ELF-1 (cell line): ENCODE data around the gene COL5A1.

Experiments
- DNase-seq: peaks from one replicate; pipeline ENCODE4 v3.0.0-alpha.2; 2016; ENCODE audit warnings: low read depth, low spot score

Gene COL5A1

GRCh38 chr9:134606951-134607731 lies 34.5 kb upstream of the COL5A1 start:
- DNase-seq: peak; percentile 86

- DNase-seq: no peak
Observed at GRCh38 chr9:134607971-134608370, 33.6 kb upstream of the COL5A1 start.

- no peak for DNase-seq
Observed at GRCh38 chr9:134611046-134611445, 30.6 kb upstream of the COL5A1 start.

DNA sequence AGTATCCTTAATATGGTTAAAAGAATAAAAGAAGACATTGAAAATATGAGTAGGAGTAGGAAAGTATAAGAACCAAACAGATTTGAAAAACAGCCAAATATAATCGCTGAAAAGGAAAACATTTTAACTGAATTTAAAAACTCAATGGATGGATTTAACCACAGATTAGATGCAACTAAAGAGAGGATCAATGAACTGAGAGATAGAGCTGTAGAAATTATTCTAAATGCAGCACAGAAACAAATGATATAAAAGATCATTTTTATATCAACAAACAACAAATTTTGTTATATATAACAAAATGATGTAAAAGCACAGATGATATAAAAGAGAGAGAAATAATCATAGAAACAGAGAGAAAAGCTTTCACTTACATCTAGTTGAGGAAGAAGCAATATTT lies 29.3 kb upstream of the COL5A1 start:
- no peak for DNase-seq

DNA sequence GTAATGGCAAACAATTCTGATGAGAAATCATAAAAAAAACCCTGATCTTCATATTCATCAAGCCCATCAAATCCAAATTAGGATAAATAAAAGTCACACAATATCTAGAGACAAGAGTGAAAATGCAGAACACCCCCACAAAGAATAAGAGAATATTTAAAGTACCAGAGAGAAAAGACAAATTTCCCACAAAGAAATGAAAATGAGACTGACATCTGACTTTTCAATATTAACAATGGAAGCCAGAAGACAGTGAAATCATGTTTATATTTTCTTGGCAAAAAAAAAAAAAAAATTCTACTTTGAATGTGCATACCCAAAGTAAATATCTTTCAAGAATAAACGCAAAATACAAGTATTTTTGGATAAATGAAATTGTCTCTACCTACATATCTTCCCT lies 28.9 kb upstream of the COL5A1 start:
- no peak for DNase-seq

DNA sequence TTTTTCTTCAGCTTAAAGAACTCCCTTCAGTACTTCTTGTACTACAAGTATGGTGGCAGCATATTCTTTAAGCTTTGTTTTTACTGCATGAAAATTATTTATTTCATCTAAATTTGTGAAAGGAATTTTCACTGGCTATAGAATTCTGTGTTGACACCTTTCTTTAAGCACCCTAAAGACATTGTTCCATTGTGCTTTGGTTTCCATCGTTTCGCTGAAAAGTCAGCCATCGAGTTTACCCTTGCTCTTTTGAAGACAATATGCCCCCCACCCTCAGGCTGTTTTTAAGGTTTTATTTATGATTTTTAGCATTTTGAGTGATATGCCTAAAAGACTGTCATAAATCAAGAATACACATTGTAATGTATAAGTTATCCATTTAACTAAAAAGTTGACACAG lies 27.3 kb upstream of the COL5A1 start:
- no peak for DNase-seq

GRCh38 chr9:134616341-134616740 lies 25.3 kb upstream of the COL5A1 start:
- no peak for DNase-seq

DNA sequence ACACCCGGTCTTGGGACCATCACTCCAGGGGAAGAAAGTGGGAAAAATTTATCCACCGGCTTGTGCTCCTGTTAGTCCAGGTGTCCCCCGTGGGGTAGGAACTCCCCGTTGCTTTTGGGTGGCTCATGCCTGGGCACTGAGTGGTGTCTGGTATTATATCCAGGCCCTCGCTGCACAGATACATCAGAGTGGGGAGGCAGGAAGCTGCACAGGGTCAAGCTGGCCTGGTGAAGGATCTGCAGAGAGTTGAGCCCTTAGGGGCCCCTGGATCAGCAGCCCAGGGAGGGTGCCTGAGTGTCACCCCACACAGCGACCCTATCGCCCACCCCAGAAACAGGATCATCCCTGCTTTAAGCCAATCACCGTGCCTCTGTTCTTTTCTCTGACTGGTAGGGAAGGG lies 24.4 kb upstream of the COL5A1 start:
- no peak for DNase-seq

- DNase-seq: no peak
Observed at GRCh38 chr9:134617836-134618162, 23.8 kb upstream of the COL5A1 start.

DNA sequence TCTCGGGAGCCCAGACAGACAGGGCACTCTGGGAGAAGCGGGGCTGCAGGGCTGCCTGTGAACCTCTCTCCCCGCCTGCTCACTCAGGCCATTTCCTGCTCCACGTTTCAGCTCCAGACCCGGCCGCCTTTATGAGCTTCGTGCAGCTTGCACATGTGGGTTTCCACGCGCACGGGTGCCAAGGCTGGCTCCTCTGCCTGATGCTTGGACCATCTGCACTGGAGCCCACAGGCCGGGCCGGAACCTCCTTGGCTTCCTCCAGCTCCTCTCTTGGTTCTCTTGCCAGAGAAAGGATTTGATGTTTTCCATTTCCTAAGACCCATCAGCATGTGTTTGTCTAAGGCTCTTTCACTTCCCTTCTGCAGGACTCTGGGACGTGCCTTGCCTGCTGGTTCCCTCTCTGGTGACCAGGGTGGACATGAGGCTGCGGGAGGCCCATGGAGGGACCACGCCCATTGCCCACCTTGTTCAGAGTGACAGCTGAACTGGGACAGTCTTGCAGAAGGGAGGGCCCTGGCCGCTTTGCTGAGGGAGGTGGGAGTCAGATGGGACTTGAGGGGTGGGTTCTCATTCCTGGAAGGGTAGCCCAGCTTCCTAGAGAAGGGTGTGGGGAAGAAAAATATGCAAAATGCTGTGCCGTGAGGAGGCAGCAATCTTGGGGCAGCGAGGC lies 23.3 kb upstream of the COL5A1 start:
- no peak for DNase-seq

DNA sequence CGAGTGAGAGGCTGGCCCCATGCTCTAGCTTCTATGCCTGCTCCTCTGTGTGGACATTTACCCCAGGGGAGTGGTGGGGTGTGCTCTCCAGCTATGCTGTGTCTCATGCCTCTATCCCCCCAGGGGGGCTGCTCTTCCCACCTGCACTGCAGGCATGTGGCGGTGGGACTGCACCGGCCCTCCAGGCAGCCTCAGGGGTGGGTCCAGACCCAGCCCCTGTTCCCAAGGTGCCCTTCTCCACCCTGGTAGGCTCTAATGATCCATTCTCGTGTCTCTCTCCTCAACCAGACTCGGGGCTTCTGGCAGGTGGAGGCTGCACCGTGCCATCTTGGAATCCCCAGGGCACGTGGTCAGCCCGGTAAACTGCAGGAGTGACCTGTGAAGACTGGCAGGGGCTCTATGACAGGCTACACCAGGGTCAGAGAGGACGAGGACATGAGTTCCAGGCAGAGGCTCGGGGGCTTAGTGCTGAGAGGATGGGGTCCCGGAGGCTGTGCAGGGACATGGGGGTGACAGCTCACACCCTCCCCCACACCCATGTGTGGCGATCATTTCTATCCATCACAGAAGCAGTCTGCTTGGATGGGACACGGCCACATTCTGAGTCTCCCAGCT lies 22.7 kb upstream of the COL5A1 start:
- no peak for DNase-seq

GRCh38 chr9:134619448-134619982 lies 22.1 kb upstream of the COL5A1 start:
- DNase-seq: peak; percentile 40

- DNase-seq: no peak
Observed at GRCh38 chr9:134619983-134620661, 21.5 kb upstream of the COL5A1 start.

GRCh38 chr9:134620751-134621557 lies 20.6 kb upstream of the COL5A1 start:
- DNase-seq: peak; percentile 53

GRCh38 chr9:134621558-134622110 lies 20.0 kb upstream of the COL5A1 start:
- no peak for DNase-seq

DNA sequence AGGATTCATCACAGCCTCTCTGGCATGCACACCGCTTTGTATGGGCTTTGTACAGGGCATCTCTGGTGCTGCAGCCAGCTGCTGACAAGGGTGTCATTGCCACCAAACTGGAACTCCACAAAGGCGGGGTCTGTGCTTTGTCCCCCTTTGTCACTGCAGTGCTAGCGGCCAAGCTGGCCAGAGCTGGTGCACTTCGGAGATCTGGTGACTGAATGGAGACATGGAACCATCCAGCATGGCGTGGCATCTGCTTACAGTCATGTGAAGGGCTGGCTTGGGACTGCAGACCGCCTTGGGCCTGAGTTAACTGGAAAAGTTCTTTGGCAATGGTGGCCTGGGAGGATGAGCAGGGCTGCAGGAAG lies 18.7 kb upstream of the COL5A1 start:
- no peak for DNase-seq

DNA sequence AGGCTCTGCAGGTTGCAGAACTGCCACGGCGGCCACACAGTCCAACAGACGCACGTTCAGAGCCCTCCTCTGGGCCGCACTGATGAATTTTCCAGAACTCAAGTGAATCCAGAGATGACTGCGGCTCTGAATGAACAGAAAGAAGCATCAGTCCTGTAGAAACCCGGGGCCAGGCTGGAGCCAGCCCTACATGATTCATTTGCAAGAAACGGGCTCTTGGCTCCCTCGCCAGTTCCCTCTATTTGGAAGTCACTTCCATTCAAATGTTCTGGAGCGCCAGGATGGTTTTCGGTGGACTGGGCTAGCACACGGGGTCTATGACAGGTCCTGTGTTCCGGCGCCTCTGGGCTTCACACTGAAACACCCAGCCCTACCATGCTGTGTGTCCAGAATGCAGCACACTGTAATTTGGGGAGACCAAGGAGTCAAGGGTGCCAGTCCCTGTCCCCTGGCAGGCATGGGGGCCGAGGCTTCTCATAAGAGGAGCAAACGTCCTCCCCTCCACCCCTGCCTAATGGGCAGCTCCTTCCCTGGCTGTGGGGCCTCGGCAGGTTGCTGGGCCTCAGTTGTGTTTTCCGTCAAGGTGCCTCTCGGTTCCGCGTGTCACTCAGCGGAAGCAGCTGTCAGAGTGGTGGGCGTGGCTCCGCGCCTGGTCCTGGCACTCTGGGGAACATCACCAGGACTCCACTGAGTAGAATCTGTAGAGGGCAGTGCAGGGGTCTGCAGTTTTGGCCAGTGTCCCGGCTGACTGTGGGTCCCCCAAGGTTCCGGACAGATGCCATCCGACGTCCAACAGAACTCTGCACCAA lies 18.1 kb upstream of the COL5A1 start:
- DNase-seq: no peak

- DNase-seq: no peak
Observed at GRCh38 chr9:134624137-134624591, 17.4 kb upstream of the COL5A1 start.

DNA sequence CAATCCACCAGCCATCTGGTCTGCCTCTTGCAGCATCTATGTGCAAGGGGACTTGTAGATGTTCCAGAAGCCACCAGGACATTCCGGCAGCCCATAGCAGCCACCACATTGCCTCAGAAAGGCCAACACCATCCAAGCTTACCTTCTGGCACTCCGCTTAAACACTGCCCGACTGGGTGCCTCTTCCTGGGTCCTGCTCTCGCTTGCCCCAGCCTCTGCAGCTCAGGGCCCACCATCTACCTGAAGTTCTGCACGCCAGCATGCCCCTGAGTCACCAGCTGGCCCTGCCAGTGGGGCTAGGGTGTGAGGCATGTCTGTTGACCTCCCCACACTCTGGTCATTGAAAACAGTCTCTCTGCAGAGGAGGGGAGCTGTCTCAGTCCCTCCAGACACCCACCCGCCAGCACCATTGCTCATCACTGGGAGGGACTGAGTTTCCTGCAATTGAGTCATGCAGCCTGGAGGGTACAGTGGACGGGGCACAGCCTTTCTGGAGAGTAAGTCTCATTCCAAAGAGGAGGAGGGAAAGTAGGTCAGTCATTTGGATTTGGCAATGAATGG lies 16.9 kb upstream of the COL5A1 start:
- peak; percentile 75 for DNase-seq
